HEK293 (cell line): ENCODE results near the gene SERPINH1.

Experiments used
- CTCF ChIA-PET: fragments of 350-600 bp; formaldehyde crosslinking; extraction: SDS; loops from one replicate; lab custom pipeline; 2021; ENCODE audit warnings: antibody characterized with exemption; lab: Yijun Ruan, JAX
- POLR2A ChIA-PET: fragments of 300-600 bp; formaldehyde crosslinking; extraction: SDS; loops from one replicate; lab custom pipeline; 2020; ENCODE audit warnings: antibody characterized with exemption, inconsistent platforms; lab: Yijun Ruan, JAX
- H3K27ac ChIP-seq: fragments of 200-500 bp; sonication (Bioruptor generic); 2 replicates; pipeline ENCODE4 v1.5.1; 2014; ENCODE audit warnings: low read depth, low read length, control low read depth, inconsistent platforms; ENCODE audit errors: extremely low read depth
- H3K36me3 ChIP-seq, 2 experiments: fragments of 200-500 bp in 1 of 2; sonication (Bioruptor generic) in 1 of 2; 1 replicate in 1 of 2; 2 replicates in 1 of 2; pipeline ENCODE4 v1.5.1; 2014 to 2017; ENCODE audit warnings: inconsistent platforms in 2 of 2, low read length in 2 of 2; ENCODE audit not compliant: control insufficient read depth in 2 of 2, insufficient read depth in 1 of 2
- H3K4me1 ChIP-seq: fragments of 200-500 bp; sonication (Bioruptor generic); 2 replicates; pipeline ENCODE4 v1.5.1; 2014; ENCODE audit warnings: mild to moderate bottlenecking, low read length, inconsistent platforms; ENCODE audit not compliant: control insufficient read depth, insufficient read depth
- H3K4me3 ChIP-seq: 2 replicates; pipeline ENCODE4 v1.5.1; 2011; ENCODE audit warnings: low read depth, mild to moderate bottlenecking, control low read depth, low read length, moderate library complexity
- H3K9me3 ChIP-seq: fragments of 200-500 bp; sonication (Bioruptor generic); 2 replicates; pipeline ENCODE4 v1.5.1; 2014; ENCODE audit warnings: low read depth, low read length, inconsistent platforms; ENCODE audit not compliant: control insufficient read depth, insufficient read depth
- EGR2 ChIP-seq: fragments of 450-650 bp; formaldehyde crosslinking; IDR thresholded peaks from 2 replicates; pipeline ENCODE4 v1.5.1; 2016; ENCODE audit warnings: low read depth, missing biosample characterization, missing genetic modification characterization
- SETDB1 ChIP-seq: IDR thresholded peaks from one replicate; pipeline ENCODE4 v1.6.1; 2017; ENCODE audit warnings: mild to moderate bottlenecking, low read length, moderate library complexity, mixed read lengths; ENCODE audit not compliant: insufficient read length
- SP2 ChIP-seq: fragments of 450-650 bp; formaldehyde crosslinking; IDR thresholded peaks from 2 replicates; pipeline ENCODE4 v1.5.1; 2016; ENCODE audit warnings: missing biosample characterization, missing genetic modification characterization
- SP7 ChIP-seq: fragments of 450-650 bp; formaldehyde crosslinking; IDR thresholded peaks from 2 replicates; pipeline ENCODE4 v1.5.1; 2016; ENCODE audit warnings: missing biosample characterization, missing genetic modification characterization
- YY1 ChIP-seq: fragments of 450-650 bp; formaldehyde crosslinking; IDR thresholded peaks from 2 replicates; pipeline ENCODE4 v1.5.1; 2018; ENCODE audit warnings: missing biosample characterization, missing genetic modification characterization
- ZBTB48 ChIP-seq: fragments of 450-650 bp; formaldehyde crosslinking; IDR thresholded peaks from 2 replicates; pipeline ENCODE4 v1.5.1; 2016; ENCODE audit warnings: missing biosample characterization, missing genetic modification characterization
- ZBTB8A ChIP-seq: fragments of 450-650 bp; formaldehyde crosslinking; IDR thresholded peaks from 2 replicates; pipeline ENCODE4 v1.5.1; 2016; ENCODE audit warnings: missing biosample characterization, missing genetic modification characterization
- ZFP3 ChIP-seq: fragments of 450-650 bp; formaldehyde crosslinking; IDR thresholded peaks from 2 replicates; pipeline ENCODE4 v1.5.1; 2016; ENCODE audit warnings: low read depth, missing biosample characterization, missing genetic modification characterization
- ZNF175 ChIP-seq: fragments of 450-650 bp; formaldehyde crosslinking; IDR thresholded peaks from 2 replicates; pipeline ENCODE4 v1.5.1; 2016; ENCODE audit warnings: missing biosample characterization, missing genetic modification characterization
- ZNF37A ChIP-seq: fragments of 450-650 bp; IDR thresholded peaks from 2 replicates; pipeline ENCODE4 v1.5.1; 2018; ENCODE audit warnings: missing biosample characterization, missing genetic modification characterization
- ZNF416 ChIP-seq: fragments of 450-650 bp; formaldehyde crosslinking; IDR thresholded peaks from 2 replicates; pipeline ENCODE4 v1.5.1; 2016; ENCODE audit warnings: missing biosample characterization, missing genetic modification characterization
- ZNF433 ChIP-seq: fragments of 450-650 bp; formaldehyde crosslinking; IDR thresholded peaks from 2 replicates; pipeline ENCODE4 v1.5.1; 2016; ENCODE audit warnings: missing biosample characterization, missing genetic modification characterization, low read depth
- ZNF571 ChIP-seq: fragments of 450-650 bp; formaldehyde crosslinking; IDR thresholded peaks from 2 replicates; pipeline ENCODE4 v1.5.0; 2017; ENCODE audit warnings: missing biosample characterization, missing genetic modification characterization
- ZNF621 ChIP-seq: fragments of 450-650 bp; formaldehyde crosslinking; IDR thresholded peaks from 2 replicates; pipeline ENCODE4 v1.5.1; 2017; ENCODE audit warnings: missing biosample characterization, missing genetic modification characterization
- ZNF660 ChIP-seq: fragments of 450-650 bp; IDR thresholded peaks from 2 replicates; pipeline ENCODE4 v1.5.1; 2018; ENCODE audit warnings: missing biosample characterization, mild to moderate bottlenecking, missing genetic modification characterization
- TF ChIP-seq, protein P1 (sequence below): fragments of 450-650 bp; formaldehyde crosslinking; conservative IDR thresholded peaks from 2 replicates; pipeline ENCODE4 v1.5.1; 2016; ENCODE audit warnings: low read depth, missing biosample characterization, missing genetic modification characterization
- TF ChIP-seq, protein P2 (sequence below): fragments of 450-650 bp; formaldehyde crosslinking; IDR thresholded peaks from 2 replicates; pipeline ENCODE4 v1.5.1; 2016; ENCODE audit warnings: missing biosample characterization, missing genetic modification characterization, low read depth
- TF ChIP-seq, protein P3 (sequence below): fragments of 450-650 bp; formaldehyde crosslinking; IDR thresholded peaks from 2 replicates; pipeline ENCODE4 v1.5.1; 2016; ENCODE audit warnings: missing biosample characterization, missing genetic modification characterization, borderline replicate concordance

The SERPINH1 gene

DNA sequence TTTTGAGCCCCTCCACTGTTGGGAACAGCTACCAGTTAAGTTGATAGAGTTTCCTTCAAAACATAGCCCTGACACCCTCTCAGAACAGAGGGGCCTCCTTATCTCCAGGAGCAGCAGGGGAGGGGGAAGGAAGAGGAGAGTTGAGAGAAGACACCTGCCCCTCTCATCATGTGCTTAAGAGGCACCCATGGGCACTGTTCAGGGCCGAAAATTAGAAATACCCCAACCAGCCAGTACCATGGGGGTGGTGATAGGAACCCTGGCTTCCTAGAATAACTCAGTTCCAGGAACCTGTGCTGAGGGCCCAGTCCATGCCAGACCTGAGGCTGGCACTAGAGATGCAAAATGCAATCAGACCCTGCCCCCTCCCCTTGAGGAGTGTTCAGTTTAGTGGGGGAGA is 27.0 kb upstream of the SERPINH1 start:
- Histone ChIP-seq H3K27ac (no peak overlapping the region), H3K9me3 (no peaks in the 10 kb centered on the region), H3K36me3 (no peaks in the 10 kb centered on the region), H3K4me3 (no peak overlapping the region), H3K4me1 (no peaks in the 10 kb centered on the region)
- CTCF ChIA-PET, result interaction anchor here (0.6 to 10.3 kb wide), 4 partner anchors 9 to 785 kb away, joined by 3 to 264 read pairs (median 4); no protein-coding TSS in a partner anchor
- TF ChIP-seq ZFP3 (tag by site-specific recombination) (no peak), ZNF660 (tag by site-specific recombination) (no peak), ZBTB48 (tag by site-specific recombination) (no peak), ZNF433 (no peak), ZNF37A (tag by site-specific recombination) (no peak), SP7 (tag by site-specific recombination) (no peak), ZNF175 (no peak), ZNF571 (no peak), YY1 (tag by site-specific recombination) (no peak), ZNF416 (tag by site-specific recombination) (no peak), ZNF621 (tag by site-specific recombination) (no peak), ZBTB8A (tag by site-specific recombination) (no peak), SP2 (tag by site-specific recombination) (no peak), EGR2 (no peak), SETDB1 (no peak)
- TF ChIP-seq, protein P1, sequence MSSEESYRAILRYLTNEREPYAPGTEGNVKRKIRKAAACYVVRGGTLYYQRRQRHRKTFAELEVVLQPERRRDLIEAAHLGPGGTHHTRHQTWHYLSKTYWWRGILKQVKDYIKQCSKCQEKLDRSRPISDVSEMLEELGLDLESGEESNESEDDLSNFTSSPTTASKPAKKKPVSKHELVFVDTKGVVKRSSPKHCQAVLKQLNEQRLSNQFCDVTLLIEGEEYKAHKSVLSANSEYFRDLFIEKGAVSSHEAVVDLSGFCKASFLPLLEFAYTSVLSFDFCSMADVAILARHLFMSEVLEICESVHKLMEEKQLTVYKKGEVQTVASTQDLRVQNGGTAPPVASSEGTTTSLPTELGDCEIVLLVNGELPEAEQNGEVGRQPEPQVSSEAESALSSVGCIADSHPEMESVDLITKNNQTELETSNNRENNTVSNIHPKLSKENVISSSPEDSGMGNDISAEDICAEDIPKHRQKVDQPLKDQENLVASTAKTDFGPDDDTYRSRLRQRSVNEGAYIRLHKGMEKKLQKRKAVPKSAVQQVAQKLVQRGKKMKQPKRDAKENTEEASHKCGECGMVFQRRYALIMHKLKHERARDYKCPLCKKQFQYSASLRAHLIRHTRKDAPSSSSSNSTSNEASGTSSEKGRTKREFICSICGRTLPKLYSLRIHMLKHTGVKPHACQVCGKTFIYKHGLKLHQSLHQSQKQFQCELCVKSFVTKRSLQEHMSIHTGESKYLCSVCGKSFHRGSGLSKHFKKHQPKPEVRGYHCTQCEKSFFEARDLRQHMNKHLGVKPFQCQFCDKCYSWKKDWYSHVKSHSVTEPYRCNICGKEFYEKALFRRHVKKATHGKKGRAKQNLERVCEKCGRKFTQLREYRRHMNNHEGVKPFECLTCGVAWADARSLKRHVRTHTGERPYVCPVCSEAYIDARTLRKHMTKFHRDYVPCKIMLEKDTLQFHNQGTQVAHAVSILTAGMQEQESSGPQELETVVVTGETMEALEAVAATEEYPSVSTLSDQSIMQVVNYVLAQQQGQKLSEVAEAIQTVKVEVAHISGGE, result no peak
- TF ChIP-seq, protein P2, sequence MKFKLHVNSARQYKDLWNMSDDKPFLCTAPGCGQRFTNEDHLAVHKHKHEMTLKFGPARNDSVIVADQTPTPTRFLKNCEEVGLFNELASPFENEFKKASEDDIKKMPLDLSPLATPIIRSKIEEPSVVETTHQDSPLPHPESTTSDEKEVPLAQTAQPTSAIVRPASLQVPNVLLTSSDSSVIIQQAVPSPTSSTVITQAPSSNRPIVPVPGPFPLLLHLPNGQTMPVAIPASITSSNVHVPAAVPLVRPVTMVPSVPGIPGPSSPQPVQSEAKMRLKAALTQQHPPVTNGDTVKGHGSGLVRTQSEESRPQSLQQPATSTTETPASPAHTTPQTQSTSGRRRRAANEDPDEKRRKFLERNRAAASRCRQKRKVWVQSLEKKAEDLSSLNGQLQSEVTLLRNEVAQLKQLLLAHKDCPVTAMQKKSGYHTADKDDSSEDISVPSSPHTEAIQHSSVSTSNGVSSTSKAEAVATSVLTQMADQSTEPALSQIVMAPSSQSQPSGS (tag by site-specific recombination), result no peak
- TF ChIP-seq, protein P3, sequence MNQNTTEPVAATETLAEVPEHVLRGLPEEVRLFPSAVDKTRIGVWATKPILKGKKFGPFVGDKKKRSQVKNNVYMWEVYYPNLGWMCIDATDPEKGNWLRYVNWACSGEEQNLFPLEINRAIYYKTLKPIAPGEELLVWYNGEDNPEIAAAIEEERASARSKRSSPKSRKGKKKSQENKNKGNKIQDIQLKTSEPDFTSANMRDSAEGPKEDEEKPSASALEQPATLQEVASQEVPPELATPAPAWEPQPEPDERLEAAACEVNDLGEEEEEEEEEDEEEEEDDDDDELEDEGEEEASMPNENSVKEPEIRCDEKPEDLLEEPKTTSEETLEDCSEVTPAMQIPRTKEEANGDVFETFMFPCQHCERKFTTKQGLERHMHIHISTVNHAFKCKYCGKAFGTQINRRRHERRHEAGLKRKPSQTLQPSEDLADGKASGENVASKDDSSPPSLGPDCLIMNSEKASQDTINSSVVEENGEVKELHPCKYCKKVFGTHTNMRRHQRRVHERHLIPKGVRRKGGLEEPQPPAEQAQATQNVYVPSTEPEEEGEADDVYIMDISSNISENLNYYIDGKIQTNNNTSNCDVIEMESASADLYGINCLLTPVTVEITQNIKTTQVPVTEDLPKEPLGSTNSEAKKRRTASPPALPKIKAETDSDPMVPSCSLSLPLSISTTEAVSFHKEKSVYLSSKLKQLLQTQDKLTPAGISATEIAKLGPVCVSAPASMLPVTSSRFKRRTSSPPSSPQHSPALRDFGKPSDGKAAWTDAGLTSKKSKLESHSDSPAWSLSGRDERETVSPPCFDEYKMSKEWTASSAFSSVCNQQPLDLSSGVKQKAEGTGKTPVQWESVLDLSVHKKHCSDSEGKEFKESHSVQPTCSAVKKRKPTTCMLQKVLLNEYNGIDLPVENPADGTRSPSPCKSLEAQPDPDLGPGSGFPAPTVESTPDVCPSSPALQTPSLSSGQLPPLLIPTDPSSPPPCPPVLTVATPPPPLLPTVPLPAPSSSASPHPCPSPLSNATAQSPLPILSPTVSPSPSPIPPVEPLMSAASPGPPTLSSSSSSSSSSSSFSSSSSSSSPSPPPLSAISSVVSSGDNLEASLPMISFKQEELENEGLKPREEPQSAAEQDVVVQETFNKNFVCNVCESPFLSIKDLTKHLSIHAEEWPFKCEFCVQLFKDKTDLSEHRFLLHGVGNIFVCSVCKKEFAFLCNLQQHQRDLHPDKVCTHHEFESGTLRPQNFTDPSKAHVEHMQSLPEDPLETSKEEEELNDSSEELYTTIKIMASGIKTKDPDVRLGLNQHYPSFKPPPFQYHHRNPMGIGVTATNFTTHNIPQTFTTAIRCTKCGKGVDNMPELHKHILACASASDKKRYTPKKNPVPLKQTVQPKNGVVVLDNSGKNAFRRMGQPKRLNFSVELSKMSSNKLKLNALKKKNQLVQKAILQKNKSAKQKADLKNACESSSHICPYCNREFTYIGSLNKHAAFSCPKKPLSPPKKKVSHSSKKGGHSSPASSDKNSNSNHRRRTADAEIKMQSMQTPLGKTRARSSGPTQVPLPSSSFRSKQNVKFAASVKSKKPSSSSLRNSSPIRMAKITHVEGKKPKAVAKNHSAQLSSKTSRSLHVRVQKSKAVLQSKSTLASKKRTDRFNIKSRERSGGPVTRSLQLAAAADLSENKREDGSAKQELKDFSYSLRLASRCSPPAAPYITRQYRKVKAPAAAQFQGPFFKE (tag by site-specific recombination), result no peak
- POLR2A ChIA-PET, result no interaction called here
